Activated CD4-positive, alpha-beta T cell treated with anti-CD3 and anti-CD28 coated beads, Interleukin-2, Interleukin-4, amounts not matched to agents 100 ng/mL and 50 ng/mL, durations not matched to agents 16 hours and 8 hours (primary cell): Measurements from ENCODE around the gene TMPRSS3.

Experiments used
- DNase-seq: peaks from one replicate; pipeline ENCODE4 v3.0.0-alpha.2; 2020; ENCODE audit warnings: low spot score

TMPRSS3 gene

DNA sequence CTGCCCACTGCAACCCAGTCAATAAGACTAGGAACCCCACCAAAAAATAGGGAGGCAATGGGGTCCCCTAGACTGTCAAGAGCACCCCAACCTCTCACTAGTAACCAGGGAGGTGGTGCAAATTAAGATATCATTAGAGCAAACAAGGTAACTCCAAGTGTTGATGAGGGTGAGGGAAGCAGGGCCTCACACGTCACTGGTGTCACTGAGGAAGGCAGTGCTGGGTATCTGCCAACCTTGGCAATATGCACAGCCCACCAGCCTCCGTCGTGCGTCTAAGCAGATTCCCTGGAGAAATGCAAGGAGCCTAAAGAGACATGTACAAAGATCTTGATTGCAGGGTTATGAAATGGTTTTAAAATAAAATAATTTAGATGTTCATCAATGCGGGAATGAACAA, 11.6 kb upstream of the TMPRSS3 start:
- no peak for DNase-seq

DNA sequence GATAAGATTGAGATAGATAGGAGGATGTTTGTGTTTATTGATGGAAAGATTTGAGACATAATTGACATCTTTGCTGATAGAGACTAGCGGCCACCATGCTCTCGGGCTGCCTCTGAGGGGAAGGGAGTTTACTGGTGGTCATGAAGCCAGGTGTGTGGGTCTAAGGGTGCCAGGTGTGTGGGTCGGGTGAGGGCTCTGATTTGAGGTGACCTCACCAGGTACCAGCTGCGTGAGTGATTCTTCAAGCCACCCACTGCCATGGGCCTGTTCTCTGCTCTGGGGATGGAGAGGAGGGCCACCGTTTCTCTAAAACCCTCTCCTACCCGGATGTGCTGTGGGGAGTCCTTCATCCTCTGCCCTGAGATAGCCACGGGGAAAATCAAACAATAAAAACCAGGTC, 11.0 kb upstream of the TMPRSS3 start:
- DNase-seq, result no peak

DNA sequence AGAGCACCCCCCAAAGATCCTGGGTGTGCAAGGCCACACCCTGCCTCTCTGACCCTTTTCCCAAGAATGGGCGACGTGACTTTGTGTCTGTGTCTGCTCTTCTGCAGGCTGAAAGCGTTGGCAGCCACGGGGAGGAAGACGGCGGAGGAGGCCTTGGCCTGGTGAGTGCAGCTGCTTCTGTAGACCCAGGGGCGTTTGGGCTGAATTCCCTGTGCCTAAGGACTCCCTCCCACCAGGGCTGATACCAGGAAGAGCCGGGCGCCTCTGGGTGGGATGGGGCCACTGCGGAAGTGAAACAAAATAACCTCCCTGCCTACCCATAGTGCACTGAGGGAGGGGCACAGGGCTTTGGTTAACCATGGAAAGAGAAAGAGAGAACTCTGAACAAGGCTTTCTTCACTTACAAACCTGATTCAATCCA, 10.4 kb upstream of the TMPRSS3 start:
- DNase-seq, result peak; percentile 81

DNA sequence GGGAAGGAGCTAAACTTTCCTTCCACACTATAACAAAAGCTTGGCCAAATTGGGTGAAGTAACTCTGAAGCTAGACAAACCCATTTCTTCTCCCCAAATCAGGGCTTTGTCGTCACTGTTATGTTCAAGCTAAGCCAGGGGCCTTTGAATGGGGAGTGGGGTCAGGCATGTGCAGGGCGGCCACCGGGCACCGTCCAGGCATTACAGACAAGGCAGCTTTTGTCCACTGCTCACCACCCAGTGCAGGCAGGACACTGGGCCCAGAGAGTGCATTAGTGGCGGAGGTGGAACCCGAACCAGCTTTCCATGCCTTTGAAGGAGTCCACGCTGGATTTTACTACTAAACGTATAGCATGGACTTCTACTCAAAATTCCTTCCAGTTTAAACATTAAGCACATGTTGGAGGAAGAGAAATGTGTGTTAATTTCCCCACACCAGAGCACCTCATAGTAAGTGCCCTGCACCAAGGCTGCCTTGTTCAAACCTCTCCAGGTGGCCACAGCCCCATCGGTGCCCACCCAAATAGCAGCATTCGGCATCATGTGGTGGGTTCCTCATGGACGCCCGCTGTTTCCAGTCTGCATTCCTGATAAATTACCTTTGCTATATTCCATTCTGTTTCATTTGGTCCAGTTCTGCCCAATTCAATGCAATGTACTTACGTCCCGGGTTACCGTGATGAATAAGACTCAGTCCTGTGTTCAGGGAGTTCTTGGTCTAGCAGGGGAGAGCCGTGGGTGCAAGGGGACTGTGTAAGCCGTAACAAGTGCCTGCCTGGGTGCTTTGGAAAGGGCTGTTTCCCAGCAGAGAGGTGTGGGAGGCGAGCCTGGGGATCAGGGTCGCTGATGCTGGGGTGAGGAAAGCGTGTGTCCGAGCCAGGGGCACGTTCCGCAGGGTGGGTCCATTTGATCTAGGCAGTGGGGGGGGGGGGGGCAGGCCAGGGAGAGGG, 9.5 kb upstream of the TMPRSS3 start:
- DNase-seq, result no peak

DNA sequence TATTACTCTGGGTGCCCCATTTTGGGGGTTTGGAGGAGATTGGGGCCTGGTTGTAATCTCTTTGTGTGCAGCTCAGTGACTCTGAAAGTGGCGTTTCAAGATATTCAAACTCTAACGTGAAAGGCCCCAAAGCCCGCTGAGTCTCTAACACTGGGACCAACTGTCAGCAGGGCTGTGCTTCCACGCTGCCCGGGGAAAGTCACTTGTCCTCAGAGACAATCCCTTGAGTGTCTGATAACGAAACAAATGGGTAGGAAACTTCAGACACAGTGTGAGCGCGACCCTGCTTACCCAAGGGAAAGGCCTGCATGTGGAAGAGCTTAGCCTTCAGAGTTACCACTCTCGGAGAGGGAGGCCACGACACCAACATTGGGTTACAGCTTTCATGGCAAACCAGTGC, 8.7 kb upstream of the TMPRSS3 start:
- DNase-seq, result peak; percentile 61

DNA sequence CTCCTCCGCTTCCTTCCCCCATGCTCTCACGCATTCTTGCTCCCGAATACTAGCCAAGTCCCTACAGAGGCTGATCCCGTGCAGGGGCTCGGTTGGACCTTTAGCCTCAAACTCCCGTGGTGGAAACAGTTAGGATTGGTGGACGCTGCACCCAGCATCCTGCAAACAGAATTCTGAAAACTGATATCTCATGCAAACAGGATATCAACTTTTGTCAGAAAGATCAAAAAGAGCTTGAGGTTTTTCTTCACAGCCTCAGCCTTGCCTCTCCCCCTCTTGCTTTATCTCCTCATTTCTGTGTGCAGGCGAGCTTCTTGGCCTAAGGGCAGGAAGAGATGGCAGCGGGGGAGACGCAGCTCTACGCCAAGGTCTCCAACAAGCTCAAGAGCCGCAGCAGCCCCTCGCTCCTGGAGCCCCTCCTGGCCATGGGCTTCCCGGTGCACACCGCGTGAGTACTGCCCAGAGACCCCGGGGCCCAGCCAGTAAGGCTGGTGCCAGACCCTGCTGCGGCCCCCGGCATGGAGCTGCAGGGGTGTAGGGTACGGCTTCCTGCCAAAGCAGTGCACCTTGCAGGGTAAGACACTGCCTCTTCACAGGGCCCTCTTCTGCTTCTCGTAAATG, 7.9 kb upstream of the TMPRSS3 start, which contains the start of gene UBASH3A:
UBASH3A (plus strand) TSS at position 292 of the 621 bp plus-strand sequence; CDS start at position 336, 44 bp downstream.
- peak; percentile 69 for DNase-seq

DNA sequence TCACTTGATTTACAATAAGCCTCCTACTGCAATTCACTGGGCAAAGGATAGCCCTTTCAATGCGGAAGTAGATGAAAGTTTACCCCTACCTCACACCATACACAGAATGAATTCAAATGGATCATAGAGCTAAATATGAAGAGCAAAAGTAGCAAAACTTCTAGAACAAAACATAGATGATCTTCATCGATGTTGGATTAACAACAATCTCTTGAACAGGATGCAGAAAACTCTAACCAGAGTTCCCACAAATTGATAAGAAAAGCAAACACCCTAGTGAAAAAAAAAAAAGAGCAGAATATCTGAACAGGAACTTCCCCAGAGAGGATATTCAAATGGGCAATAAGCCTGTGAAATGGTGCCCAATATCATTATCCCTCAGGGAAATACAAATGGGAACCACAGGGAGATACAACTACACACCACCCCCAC, 6.0 kb upstream of the TMPRSS3 start:
- no peak for DNase-seq

DNA sequence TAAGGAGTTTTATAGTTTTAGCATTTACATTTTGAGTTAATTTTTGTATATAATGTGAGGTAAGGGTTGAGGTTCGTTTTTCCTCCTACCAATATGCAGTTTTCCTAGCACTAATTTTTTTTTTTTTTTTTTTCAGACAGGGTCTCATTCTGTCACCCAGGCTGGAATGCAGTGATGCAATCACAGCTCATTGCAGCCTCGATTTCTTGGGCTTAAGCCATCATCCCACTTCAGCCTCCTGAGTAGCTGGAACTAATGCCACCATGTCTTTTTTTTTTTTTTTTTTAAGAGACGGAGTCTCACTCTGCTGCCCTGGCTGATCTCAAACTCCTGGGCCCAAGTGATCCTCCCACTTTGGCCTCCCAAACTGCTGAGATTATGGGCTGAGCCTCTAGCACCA, 5.3 kb upstream of the TMPRSS3 start:
- no peak for DNase-seq

DNA sequence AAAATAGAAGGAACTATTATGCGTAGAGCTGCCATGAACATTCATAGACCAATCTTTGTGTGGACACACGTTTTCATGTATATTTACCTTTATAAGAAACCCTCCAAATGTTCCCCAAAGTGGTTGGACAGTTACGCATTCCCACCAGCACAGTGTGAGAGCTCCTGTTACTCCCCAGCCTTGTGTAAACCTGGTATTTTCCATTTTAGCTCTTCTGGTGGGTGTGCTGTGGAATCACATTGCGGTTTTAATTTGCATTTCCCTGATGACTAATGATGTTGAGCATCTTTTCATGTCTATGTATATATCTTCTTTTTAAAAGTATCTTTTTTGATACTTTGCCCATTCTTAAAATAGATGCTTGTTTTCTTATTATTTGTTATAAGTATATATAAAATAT, 4.7 kb upstream of the TMPRSS3 start:
- DNase-seq, result peak; percentile 56

DNA sequence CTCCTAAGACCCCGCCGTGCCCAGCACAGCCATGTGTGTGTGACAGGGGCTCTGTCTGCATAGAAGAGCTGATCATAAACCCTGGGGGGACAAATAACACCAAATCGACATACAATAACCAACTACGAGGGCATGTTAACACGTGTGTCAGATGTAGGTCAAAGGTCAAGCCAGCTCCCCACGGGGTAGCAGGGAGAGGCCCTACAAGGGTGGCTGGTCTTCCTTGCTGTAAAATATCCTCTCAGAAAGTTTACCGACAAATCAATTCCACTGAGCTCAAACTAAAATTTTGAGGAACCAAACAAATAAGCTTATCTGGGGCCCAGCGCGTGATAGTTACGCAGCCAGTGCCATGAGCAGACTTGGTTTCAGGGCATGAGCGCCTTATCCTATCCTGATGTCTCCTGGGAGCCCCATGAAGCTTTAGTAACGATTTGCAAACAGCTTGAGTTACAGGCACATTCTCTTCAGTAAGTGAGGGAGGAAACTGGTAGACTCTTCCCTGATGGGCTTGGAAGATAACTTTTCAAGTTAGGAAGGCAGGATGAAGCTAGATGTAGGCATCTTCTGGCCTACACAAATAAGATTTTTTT, 2.7 kb upstream of the TMPRSS3 start:
- DNase-seq, result no peak

DNA sequence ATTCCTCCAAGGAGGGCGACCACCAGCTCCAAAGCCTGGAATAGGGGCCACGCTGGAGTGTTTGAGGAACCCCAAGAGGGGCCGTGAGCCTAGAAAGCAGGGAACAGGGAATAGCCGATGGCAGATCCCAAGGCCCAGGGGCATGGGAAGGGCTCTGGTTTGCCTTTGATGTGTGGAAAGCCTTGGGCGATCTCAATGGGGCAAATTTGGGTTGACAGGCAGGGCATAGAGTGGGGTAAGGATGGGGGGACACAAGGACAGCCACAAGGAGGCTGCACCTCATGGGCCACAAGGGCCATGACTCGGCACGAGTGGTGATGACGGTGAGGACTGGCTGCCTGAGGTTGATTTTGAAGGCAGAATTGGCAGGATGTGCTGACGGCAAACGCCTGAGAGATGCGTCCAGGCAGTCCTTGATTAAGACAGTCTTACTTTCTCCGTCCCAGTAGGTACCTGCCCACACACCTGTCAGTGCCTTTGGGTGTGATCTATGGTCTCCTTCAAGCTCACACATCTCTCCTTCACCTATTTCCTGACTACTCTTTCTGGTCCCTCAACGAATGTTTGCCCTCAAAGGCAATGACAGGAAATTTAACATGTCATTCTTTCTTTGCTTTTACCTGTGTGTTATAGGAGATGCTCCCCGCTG, 2.0 kb upstream of the TMPRSS3 start:
- no peak for DNase-seq

DNA sequence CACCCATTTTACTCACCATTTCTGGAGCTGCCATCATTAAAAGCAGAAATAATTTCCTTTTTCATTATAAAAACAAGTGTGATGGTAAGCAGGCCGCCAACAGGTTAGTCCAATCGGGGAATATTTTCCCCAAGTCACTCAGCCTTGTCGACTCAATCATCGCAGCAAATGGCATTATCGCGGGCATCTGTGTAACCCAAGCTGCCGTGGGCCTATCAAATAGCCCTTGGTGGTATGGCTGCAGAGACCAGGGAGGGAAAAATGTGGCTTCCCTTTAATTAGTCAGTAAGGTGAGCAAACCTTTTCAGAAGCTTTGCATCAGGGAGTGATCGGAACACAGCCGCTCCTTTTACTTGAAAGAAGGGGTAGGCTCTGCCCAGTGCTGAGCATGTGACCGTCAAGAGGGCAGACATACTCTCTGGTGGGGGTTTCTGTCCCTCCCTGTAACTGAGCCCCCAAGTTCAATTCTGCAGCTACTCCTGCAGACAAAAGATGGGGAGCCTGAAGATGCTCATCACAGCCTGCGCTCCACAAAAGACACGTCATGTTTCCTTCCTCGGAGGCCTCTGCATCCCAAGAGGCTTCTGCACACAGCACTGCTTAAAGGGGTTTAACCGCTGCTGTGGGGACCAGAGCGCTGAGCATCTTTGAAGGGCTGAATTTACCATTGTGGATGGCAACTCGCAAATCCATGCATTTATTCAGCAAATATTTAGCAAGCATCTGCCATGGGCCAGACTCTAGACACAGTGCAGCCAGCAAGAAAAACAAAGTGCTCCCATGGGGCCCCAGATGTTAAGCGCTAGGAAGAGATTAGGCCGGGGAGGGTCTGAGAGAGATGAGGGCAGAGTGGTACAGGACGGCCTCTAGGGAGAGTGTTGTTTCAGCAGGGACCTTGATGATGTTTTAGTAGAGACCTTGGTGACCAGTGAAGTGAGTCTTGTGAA, 1.2 kb upstream of the TMPRSS3 start:
- DNase-seq, result no peak

DNA sequence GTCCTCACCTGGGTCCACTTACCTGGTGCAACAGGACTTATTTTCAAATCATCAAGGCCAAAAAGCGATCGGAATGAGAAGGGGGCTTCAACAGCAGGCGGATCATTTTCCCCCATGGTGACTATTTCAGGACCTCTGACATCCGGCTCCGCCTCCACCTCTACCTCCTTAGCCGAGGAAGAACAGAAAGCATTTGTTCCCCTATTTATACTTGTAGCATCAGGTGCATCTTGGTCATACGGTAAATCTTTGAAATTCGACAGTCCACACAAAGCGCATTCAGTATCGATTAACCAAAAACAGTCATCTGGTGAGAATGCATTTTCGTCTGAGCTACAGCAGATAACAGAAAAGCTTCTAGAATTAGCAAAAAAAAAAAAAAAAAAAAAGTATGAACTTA, 550 bp downstream of the TMPRSS3 start:
- DNase-seq, result no peak

DNA sequence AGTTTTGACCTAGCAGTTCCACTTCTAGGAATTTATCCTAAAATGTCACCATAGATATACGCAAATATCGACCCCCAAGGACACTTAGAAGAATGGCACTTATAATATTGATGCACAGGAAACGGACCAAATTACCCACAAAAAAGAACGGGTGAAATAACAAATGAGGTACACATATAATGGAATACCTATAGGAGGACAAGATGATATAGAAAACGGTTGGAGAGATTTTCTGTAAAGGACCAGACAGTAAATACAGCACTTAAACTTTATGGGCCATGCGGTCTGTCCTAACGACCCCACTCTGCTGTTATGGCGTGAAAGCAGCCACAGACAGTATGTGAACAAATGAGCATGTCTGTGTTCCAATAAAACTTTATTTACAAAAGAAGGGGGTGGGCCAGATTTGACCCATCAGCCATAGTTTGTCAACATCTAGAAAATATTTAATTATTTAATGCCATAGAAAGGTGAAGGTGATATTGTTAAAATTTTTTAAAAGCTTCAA, 2.4 kb downstream of the TMPRSS3 start:
- no peak for DNase-seq

DNA sequence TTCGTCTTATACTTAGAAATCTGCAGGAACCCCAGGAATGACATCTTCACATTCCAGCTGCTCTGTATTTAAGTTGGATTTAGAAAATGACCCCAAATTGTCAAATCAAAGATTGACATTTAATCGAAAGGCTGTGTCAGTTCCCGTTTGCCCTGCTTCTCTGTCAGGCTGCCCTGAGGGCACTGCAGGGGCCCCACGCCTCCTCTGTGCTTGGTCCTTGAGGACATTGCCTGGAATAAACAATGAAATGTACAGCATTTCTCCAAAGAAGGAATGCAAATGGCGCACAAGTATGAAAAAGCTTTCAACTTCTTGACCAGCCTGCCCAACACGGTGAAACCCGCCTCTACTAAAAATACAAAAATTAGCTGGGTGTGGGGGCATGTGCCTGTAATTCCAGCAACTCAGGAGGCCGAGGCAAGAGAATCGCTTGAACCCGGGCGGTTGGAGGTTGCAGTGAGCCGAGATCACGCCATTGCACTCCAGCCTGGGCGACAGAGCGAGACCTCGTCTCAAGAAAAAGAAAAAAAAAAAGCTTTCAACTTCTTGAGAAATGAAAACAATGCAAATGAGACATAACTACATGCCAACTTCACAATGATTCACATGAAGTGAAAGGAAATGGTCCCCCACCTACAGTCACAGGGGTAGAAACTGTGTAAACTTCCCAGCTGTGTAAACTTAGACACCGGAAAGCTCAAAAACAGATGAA, 3.0 kb downstream of the TMPRSS3 start:
- DNase-seq, result peak; percentile 53

DNA sequence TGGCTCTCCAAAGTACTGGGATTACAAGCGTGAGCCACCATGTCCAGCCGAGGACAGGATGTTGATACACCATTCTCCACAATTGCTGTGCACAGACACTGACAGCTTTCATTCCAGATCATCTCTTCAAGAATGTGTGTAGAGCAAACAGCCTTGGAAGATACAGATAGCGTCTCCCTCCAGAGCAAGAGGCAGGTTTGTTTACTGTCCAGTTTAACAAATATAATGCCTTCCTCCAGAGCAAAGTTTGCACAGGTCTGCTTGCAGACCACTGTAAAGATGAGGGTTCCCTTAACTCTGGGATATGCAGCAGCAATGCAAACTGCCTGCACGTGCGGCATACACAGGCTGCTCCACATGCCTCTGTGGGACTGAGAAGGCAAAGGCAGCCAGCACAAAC, 4.6 kb downstream of the TMPRSS3 start:
- DNase-seq, result no peak

DNA sequence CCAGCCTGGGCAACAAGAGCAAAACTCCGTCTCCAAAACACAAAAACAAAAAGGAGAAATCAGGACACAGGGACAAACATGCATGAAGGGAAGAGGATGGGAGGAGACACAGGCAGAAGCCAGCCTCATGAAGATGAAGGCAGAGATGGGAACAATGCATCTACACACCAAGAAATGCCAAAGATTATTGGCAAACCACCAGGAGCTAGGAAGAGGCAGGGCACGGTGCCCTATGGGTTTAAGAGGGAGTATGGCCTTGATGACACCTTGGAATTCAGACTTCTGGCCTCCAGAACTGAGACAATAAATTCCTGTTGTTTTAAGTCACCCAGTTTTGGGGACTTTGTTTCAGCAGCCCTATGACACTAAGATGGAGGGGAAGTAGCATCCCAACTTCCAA, 5.2 kb downstream of the TMPRSS3 start:
- no peak for DNase-seq

DNA sequence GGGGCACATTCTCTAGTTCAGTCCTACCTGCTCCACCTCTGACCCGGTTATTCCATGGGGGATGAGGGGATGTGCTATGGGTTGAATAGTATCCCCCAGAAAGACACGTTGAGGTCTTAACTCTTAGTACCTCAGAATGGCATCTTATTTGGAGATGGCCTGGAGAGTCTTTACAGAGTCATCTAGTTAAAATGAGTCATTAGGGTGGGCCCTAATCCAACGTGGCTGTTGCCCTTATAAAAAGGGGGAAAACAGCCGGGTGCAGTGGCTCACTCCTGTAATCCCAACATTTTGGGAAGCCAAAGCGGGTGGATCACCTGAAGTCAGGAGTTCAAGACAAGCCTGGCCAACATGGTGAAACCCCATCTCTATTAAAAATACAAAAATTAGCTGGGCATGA, 5.7 kb downstream of the TMPRSS3 start:
- DNase-seq, result no peak

DNA sequence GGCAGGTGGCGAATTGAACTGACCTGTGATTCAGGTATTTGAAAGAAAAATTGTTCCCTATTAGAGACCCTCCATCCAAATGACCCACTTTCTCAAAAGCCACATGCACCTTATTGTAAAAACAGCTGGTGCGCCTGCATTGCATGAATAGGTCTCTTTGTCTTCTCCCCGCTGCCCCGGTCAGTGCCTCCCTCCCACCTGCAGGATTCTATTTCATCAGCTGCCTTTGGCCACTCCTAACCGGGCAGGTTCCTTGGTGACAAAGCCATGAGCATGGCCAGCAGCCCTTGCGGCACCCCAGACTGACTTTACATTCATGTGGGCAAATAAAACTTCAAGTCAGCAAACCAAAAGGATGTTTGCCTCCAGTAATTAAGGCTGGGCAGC, 6.4 kb downstream of the TMPRSS3 start:
- DNase-seq, result no peak

DNA sequence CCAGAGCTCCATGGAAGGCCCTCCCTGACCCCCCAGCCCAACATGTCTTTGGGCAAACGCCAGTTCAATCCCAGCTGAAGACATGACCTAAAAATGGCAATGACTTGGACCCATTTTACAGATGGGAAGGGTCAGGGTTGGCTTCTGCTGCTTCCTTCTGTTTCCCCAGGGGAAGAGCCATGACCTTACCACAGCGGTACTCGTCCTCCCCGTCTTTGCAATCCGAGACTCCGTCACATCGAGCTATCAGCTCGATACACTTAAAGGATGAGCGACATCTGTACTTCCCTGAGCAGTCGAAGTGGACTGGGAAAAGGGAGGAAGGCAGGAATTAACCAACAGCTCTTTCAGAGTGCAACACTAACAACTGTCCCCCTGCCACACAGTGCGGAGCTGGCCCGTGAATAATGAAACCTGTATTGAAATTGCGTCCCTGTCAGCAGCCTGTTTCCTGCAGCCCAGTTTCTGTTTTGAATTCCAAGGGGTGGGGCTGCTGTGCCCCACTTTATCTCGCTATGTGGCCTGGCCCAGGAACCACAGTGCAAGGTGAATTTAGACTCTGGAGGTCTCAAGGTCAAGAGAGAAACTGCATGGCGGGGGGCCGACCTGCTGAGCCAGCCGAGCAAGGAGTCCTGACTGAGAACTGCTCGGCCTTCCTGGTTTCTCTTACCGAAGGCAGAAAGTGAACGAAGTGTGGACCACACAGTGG, 7.0 kb downstream of the TMPRSS3 start:
- no peak for DNase-seq
